ENCODE measurements around the gene MOGAT2.

DNA sequence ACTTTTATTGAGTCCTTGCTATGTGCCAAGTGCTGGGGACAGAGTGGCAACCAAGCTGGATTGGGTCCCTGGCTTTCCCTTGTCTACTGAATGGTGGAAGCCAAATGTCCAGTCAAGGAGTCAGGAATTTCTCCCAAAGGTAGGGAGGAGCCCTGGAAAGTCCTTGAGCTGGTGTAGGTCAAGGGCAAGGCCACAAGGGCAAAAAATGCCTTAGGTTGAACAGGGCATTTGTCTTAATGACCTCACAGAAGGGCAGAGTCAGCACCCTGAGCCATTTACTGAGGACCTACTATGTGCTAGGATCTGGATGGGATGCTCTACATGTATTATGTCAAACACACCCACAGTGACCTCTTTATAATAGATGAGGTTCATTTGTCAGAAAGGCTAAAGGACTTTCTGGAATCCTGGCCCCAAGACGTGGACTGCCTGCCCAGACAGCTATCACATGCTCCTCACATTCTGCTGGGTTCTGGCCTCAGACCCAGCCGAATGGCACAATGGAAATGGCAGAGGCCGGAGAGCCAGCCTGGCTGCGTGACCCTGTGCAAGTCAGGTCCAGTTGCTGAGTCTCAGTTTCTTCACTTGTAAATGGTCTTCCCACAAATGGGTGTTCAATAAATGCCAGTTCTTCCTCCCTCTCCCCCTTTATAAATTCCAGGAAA, 17.7 kb downstream of the MOGAT2 start:
- TF ChIP-seq, protein P1, sequence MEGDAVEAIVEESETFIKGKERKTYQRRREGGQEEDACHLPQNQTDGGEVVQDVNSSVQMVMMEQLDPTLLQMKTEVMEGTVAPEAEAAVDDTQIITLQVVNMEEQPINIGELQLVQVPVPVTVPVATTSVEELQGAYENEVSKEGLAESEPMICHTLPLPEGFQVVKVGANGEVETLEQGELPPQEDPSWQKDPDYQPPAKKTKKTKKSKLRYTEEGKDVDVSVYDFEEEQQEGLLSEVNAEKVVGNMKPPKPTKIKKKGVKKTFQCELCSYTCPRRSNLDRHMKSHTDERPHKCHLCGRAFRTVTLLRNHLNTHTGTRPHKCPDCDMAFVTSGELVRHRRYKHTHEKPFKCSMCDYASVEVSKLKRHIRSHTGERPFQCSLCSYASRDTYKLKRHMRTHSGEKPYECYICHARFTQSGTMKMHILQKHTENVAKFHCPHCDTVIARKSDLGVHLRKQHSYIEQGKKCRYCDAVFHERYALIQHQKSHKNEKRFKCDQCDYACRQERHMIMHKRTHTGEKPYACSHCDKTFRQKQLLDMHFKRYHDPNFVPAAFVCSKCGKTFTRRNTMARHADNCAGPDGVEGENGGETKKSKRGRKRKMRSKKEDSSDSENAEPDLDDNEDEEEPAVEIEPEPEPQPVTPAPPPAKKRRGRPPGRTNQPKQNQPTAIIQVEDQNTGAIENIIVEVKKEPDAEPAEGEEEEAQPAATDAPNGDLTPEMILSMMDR (IDR thresholded peaks at IDR 0.05): no peak
- TF ChIP-seq EZH2 (IDR thresholded peaks at IDR 0.05): no peak
